K562 (cell line): ENCODE measurements around the gene MYOM3. TPM values are rescaled to one million over a fixed set of nuclear protein-coding genes. Genes with fewer than 3 reads are reported as not detected.

Experiments used
- ATAC-seq: fragments of 200-7000 bp; cut with Tn5 transposase; 3 replicates; pipeline ENCODE4 v1.9.1; 2020; ENCODE audit warnings: moderate library complexity
- BruUV-seq: library from RNA; stranded (reverse); fragments of 400-500 nt; replicated peaks from 2 replicates; lab custom pipeline; 2021; lab: Mats Ljungman, UMichigan
- CTCF ChIA-PET: fragments of 300-600 bp; formaldehyde crosslinking; extraction: SDS; loops from one replicate; lab custom pipeline; 2021; ENCODE audit warnings: low intra/inter-chr PET ratio; lab: Yijun Ruan, JAX
- POLR2A ChIA-PET: fragments of 300-600, 350-650 bp; sonication (Branson Sonifier 250); formaldehyde crosslinking; extraction: SDS; loops from one replicate; lab custom pipeline; 2021; ENCODE audit warnings: antibody characterized with exemption, inconsistent platforms; lab: Yijun Ruan, JAX
- DNase-seq, 4 experiments: peaks; one replicate each; pipeline versions ENCODE4 v3.0.0 to v3.0.0-alpha.2; 2011 to 2018; ENCODE audit warnings: low spot score in 3 of 4, mixed read lengths in 3 of 4; ENCODE audit errors: extremely low read depth in 1 of 4
- FAIRE-seq: peaks from 2 replicates; lab custom pipeline; 2011; peaks lifted over from hg19 to GRCh38; lab: Jason Lieb, UNC
- H2AFZ ChIP-seq: 2 replicates; pipeline ENCODE4 v1.6.0; 2011; ENCODE audit warnings: low read depth, low read length, control low read depth, inconsistent platforms
- H3K27ac ChIP-seq: fragments of 200-600 bp; 3 replicates; pipeline ENCODE4 v1.8.0; 2011; ENCODE audit warnings: low read depth, mild to moderate bottlenecking, control low read depth, inconsistent platforms, low read length, moderate library complexity, mixed read lengths; ENCODE audit errors: extremely low read depth
- H3K27me3 ChIP-seq, 2 experiments: fragments of 300-600 bp in 1 of 2; 2 replicates in 1 of 2; 3 replicates in 1 of 2; pipeline versions ENCODE4 v1.6.0 to v1.8.0; 2011; ENCODE audit warnings: inconsistent platforms in 2 of 2, low read length in 2 of 2, mild to moderate bottlenecking in 1 of 2, mixed read lengths in 1 of 2, moderate library complexity in 1 of 2; ENCODE audit not compliant: control insufficient read depth in 2 of 2, insufficient read depth in 2 of 2
- H3K36me3 ChIP-seq: fragments of 300-600 bp; 3 replicates; pipeline ENCODE4 v1.8.0; 2011; ENCODE audit warnings: mild to moderate bottlenecking, low read length, inconsistent platforms; ENCODE audit not compliant: control insufficient read depth, insufficient read depth
- H3K4me1 ChIP-seq, 2 experiments: fragments of 200-600 bp in 1 of 2; replicated peaks in 1 of 2; 2 replicates in 1 of 2; 3 replicates in 1 of 2; pipeline versions ENCODE4 v1.5.1 to v1.8.0; 2011; ENCODE audit warnings: inconsistent platforms in 2 of 2, low read length in 2 of 2, mild to moderate bottlenecking in 1 of 2, mixed read lengths in 1 of 2, moderate library complexity in 1 of 2; ENCODE audit not compliant: control insufficient read depth in 2 of 2, insufficient read depth in 2 of 2
- H3K4me2 ChIP-seq: 2 replicates; pipeline ENCODE4 v1.6.1; 2011; ENCODE audit warnings: low read length, control low read depth, inconsistent platforms, mixed read lengths; ENCODE audit not compliant: insufficient read depth
- H3K4me3 ChIP-seq: fragments of 200-600 bp; sonication (generic), shearing (Covaris generic); 2 replicates; pipeline ENCODE4 v1.5.1; 2016; ENCODE audit warnings: control low read depth, inconsistent platforms
- H3K79me2 ChIP-seq: fragments of 200-600 bp; 3 replicates; pipeline ENCODE4 v1.8.0; 2011; ENCODE audit warnings: low read length, inconsistent platforms; ENCODE audit not compliant: control insufficient read depth, insufficient read depth
- H3K9ac ChIP-seq, 2 experiments: 2 replicates each; pipeline versions ENCODE4 v1.6.0 to v1.6.1; 2011; ENCODE audit warnings: low read depth in 2 of 2, low read length in 2 of 2, control low read depth in 1 of 2, inconsistent platforms in 1 of 2, mild to moderate bottlenecking in 1 of 2, mixed read lengths in 1 of 2; ENCODE audit not compliant: insufficient read depth in 1 of 2
- H3K9me1 ChIP-seq: one replicate; pipeline ENCODE4 v1.6.0; 2011; ENCODE audit warnings: inconsistent platforms, mild to moderate bottlenecking, low read length, moderate library complexity; ENCODE audit not compliant: control insufficient read depth, insufficient read depth
- H3K9me3 ChIP-seq: replicated peaks from 2 replicates; pipeline ENCODE4 v1.5.1; 2011; ENCODE audit warnings: low read depth, low read length, inconsistent platforms; ENCODE audit not compliant: control insufficient read depth, insufficient read depth
- H4K20me1 ChIP-seq: replicated peaks from 2 replicates; pipeline ENCODE4 v1.6.1; 2011; ENCODE audit warnings: low read length, inconsistent platforms, mixed read lengths; ENCODE audit not compliant: control insufficient read depth, insufficient read depth
- ZNF324 ChIP-seq: fragments of 250-450 bp; sonication (Bioruptor Pico); IDR thresholded peaks from 2 replicates; pipeline ENCODE4 v1.4.0; 2020; ENCODE audit warnings: mild to moderate bottlenecking
- WGBS: fragments of 100-300 bp; shearing (Covaris generic); methylation state at CpG from one replicate; pipeline ENCODE4 v1.1.6; 2016; ENCODE audit warnings: low coverage, mixed read lengths; ENCODE audit not compliant: insufficient coverage; ENCODE audit errors: missing lambda C conversion rate; 5-methylcytosine and 5-hydroxymethylcytosine counted together
- in situ Hi-C: fragments of 300-500 bp; cut with MboI; formaldehyde crosslinking; loops from 4 replicates; pipeline ENCODE4 v1.15.0; 2018; ENCODE audit warnings: inconsistent platforms, mixed read lengths
- intact Hi-C: fragments of 100-400 bp; cut with micrococcal nuclease; formaldehyde crosslinking; loops from 2 replicates; pipeline ENCODE4 v1.14.2; 2022
- polyA plus RNA-seq, 8 experiments: library from polyadenylated mRNA; depleted of rRNA in 4 of 8; stranded (reverse) in 5 of 8; unstranded in 3 of 8; fragments of >200 nt; fragmentation: Nextera tagmentation in 2 of 8; fragmentation: Illumina TruSeq in 1 of 8; extraction: Ambion mirVana in 2 of 8; extraction: Trizol in 1 of 8; gene quantifications; 2 replicates each; pipeline versions ENCODE4 v1.2.1 to v1.2.3, GENCODE V29; 2011 to 2014; ENCODE audit warnings: inconsistent platforms in 1 of 8, missing spikeins in 1 of 8
- total RNA-seq, 7 experiments: library from RNA; depleted of rRNA in 6 of 7; stranded (reverse); fragments of >200 nt in 6 of 7; fragmentation: Illumina TruSeq in 2 of 7; extraction: Trizol in 2 of 7; gene quantifications; 2 replicates each; pipeline versions ENCODE4 v1.2.1 to v1.2.3, GENCODE V29; 2011 to 2021; ENCODE audit warnings: low replicate concordance in 1 of 7
- TF ChIP-seq, protein P1 (sequence below): fragments of 200-800 bp; sonication (Bioruptor generic); IDR thresholded peaks from 2 replicates; pipeline ENCODE4 v1.6.1; 2017; ENCODE audit warnings: missing genetic modification characterization, missing compliant biosample characterization
- TF ChIP-seq, protein P2 (sequence below): fragments of 200-600 bp; sonication (generic); IDR thresholded peaks from one replicate; pipeline ENCODE4 v1.6.1; 2012; ENCODE audit warnings: mild to moderate bottlenecking, low read depth, low read length, inconsistent platforms
- TF ChIP-seq, protein P3 (sequence below): sonication (generic); formaldehyde crosslinking; IDR thresholded peaks from 2 replicates; pipeline ENCODE4 v1.8.1; 2022; ENCODE audit warnings: missing genetic modification reagents

The MYOM3 gene
- total and polyA plus RNA-seq, 9 of the 15 experiments (the other 6 are each of a cell fraction or from before 2014, with no cell fraction given), result 0.01 TPM; not detected in 8

DNA sequence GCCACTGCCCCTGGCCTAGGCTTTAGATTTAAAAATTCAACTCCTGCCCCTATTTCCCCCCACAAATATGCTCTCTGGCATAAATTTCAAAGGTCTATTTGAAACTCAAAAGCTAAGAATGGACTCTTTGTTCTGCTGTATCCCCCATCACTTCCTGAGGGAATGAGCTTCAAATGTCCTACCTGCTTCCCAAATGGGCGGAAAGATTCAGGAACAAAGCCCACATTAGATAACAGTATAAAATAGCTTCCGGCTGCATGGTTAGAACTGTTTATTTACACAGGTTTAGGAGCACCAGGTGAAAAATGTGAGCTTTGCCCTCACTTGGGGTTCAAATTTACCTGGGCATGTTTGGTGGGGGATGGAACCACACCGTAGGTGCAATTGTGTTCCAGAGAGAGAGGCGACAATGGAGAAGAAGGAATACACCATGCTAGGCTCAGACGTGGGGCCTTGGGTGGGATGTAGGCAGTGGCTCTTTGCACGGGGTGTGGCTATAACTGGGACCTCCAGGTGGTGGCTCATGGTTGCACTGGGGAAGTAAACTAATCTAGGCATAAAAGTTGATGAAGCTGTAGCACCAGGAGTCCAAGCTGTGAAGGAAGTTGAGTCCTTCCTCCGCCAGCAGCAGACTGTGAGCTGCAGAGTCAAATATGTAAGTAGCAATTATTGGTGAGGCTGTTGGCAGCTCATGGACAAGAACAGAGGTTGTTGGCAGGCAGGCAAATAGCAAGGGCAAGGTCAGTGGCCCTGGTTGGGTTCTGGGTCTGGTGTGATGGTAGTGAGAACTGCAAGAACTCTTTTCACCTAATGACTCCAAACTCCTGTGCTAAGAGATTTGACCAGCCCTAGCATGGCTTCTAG lies 90.3 kb downstream of the MYOM3 start (continued):
- TF ChIP-seq, protein P1, sequence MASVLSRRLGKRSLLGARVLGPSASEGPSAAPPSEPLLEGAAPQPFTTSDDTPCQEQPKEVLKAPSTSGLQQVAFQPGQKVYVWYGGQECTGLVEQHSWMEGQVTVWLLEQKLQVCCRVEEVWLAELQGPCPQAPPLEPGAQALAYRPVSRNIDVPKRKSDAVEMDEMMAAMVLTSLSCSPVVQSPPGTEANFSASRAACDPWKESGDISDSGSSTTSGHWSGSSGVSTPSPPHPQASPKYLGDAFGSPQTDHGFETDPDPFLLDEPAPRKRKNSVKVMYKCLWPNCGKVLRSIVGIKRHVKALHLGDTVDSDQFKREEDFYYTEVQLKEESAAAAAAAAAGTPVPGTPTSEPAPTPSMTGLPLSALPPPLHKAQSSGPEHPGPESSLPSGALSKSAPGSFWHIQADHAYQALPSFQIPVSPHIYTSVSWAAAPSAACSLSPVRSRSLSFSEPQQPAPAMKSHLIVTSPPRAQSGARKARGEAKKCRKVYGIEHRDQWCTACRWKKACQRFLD (CRISPR knock-in tag), result no peak

DNA sequence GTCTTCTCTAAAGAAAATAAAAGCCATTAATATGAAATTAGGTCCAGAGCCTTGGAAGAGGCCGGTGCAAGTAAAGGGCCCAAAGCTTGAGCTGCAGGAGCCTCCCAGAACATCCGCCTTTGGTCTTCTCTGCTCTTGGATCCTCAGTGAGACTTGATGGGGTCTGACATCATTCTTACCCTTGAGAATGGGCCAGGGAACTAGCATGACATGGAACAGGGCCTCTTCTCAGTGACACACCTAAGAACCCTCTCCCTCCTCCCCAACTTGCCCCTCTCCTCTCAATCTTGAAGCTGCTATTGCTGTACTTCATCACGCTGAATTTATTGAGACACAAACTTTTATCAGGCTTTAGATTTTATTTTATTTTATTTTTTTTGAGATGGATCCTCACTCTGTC lies 91.5 kb downstream of the MYOM3 start:
- BruUV-seq, result no TSS peak
- intact Hi-C loops, result no loop called here
- no peaks in the 10 kb centered on the region for H3K79me2 ChIP-seq
- no peaks in the 10 kb centered on the region for H4K20me1 ChIP-seq
- no peaks in the 10 kb centered on the region for H3K9me3 ChIP-seq
- no peak overlapping the region for H2AFZ ChIP-seq
- ChIA-PET CTCF (no interaction called here), POLR2A (interaction anchor here (1.2 to 1.4 kb wide), 3 partner anchors 10 to 40 kb away, joined by 3 to 4 read pairs (median 3); partner anchors contain the start of gene SRSF10)
- H3K9ac ChIP-seq, result no peak overlapping the region
- H3K9me1 ChIP-seq, result no peaks in the 10 kb centered on the region
- no peak for FAIRE-seq
- H3K27ac ChIP-seq, result no peak overlapping the region
- 34% methylated on average over 3 of the region's 3 CpGs for WGBS
- no peak overlapping the region for H3K4me2 ChIP-seq
- H3K4me3 ChIP-seq, result no peak overlapping the region
- peaks cover 6 to 9% of the 10 kb centered on the region in 2 experiments; a peak in 3 of 5 replicates for H3K4me1 ChIP-seq
- peaks cover 4 to 19% of the 10 kb centered on the region in 2 experiments; a peak in 2 of 5 replicates for H3K27me3 ChIP-seq
- in situ Hi-C loops, result no loop called here
- peak in 1 of 4 experiments; percentile 9 for DNase-seq
- ATAC-seq, result no peak
- no peaks in the 10 kb centered on the region for H3K36me3 ChIP-seq
- TF ChIP-seq, protein P2, sequence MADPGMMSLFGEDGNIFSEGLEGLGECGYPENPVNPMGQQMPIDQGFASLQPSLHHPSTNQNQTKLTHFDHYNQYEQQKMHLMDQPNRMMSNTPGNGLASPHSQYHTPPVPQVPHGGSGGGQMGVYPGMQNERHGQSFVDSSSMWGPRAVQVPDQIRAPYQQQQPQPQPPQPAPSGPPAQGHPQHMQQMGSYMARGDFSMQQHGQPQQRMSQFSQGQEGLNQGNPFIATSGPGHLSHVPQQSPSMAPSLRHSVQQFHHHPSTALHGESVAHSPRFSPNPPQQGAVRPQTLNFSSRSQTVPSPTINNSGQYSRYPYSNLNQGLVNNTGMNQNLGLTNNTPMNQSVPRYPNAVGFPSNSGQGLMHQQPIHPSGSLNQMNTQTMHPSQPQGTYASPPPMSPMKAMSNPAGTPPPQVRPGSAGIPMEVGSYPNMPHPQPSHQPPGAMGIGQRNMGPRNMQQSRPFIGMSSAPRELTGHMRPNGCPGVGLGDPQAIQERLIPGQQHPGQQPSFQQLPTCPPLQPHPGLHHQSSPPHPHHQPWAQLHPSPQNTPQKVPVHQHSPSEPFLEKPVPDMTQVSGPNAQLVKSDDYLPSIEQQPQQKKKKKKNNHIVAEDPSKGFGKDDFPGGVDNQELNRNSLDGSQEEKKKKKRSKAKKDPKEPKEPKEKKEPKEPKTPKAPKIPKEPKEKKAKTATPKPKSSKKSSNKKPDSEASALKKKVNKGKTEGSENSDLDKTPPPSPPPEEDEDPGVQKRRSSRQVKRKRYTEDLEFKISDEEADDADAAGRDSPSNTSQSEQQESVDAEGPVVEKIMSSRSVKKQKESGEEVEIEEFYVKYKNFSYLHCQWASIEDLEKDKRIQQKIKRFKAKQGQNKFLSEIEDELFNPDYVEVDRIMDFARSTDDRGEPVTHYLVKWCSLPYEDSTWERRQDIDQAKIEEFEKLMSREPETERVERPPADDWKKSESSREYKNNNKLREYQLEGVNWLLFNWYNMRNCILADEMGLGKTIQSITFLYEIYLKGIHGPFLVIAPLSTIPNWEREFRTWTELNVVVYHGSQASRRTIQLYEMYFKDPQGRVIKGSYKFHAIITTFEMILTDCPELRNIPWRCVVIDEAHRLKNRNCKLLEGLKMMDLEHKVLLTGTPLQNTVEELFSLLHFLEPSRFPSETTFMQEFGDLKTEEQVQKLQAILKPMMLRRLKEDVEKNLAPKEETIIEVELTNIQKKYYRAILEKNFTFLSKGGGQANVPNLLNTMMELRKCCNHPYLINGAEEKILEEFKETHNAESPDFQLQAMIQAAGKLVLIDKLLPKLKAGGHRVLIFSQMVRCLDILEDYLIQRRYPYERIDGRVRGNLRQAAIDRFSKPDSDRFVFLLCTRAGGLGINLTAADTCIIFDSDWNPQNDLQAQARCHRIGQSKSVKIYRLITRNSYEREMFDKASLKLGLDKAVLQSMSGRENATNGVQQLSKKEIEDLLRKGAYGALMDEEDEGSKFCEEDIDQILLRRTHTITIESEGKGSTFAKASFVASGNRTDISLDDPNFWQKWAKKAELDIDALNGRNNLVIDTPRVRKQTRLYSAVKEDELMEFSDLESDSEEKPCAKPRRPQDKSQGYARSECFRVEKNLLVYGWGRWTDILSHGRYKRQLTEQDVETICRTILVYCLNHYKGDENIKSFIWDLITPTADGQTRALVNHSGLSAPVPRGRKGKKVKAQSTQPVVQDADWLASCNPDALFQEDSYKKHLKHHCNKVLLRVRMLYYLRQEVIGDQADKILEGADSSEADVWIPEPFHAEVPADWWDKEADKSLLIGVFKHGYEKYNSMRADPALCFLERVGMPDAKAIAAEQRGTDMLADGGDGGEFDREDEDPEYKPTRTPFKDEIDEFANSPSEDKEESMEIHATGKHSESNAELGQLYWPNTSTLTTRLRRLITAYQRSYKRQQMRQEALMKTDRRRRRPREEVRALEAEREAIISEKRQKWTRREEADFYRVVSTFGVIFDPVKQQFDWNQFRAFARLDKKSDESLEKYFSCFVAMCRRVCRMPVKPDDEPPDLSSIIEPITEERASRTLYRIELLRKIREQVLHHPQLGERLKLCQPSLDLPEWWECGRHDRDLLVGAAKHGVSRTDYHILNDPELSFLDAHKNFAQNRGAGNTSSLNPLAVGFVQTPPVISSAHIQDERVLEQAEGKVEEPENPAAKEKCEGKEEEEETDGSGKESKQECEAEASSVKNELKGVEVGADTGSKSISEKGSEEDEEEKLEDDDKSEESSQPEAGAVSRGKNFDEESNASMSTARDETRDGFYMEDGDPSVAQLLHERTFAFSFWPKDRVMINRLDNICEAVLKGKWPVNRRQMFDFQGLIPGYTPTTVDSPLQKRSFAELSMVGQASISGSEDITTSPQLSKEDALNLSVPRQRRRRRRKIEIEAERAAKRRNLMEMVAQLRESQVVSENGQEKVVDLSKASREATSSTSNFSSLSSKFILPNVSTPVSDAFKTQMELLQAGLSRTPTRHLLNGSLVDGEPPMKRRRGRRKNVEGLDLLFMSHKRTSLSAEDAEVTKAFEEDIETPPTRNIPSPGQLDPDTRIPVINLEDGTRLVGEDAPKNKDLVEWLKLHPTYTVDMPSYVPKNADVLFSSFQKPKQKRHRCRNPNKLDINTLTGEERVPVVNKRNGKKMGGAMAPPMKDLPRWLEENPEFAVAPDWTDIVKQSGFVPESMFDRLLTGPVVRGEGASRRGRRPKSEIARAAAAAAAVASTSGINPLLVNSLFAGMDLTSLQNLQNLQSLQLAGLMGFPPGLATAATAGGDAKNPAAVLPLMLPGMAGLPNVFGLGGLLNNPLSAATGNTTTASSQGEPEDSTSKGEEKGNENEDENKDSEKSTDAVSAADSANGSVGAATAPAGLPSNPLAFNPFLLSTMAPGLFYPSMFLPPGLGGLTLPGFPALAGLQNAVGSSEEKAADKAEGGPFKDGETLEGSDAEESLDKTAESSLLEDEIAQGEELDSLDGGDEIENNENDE, result no peak
- TF ChIP-seq, protein P3, sequence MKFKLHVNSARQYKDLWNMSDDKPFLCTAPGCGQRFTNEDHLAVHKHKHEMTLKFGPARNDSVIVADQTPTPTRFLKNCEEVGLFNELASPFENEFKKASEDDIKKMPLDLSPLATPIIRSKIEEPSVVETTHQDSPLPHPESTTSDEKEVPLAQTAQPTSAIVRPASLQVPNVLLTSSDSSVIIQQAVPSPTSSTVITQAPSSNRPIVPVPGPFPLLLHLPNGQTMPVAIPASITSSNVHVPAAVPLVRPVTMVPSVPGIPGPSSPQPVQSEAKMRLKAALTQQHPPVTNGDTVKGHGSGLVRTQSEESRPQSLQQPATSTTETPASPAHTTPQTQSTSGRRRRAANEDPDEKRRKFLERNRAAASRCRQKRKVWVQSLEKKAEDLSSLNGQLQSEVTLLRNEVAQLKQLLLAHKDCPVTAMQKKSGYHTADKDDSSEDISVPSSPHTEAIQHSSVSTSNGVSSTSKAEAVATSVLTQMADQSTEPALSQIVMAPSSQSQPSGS (CRISPR knock-in tag), result no peak
- TF ChIP-seq ZNF324 (CRISPR knock-in tag), result no peak
